Caco-2 (cell line): Measurements from ENCODE around the gene PLPP3. TPM values are rescaled to one million over a fixed set of nuclear protein-coding genes. Genes with fewer than 3 reads are reported as not detected.

ENCODE experiments used
- BruUV-seq: library from RNA; stranded (reverse); fragments of 400-500 nt; replicated peaks from 2 replicates; lab custom pipeline; 2021; lab: Mats Ljungman, UMichigan
- CTCF ChIA-PET: fragments of 300-600 bp; sonication (Branson Sonifier 250); formaldehyde crosslinking; loops from one replicate; lab custom pipeline; 2022; ENCODE audit warnings: antibody characterized with exemption; lab: Charles Lee
- POLR2A ChIA-PET: fragments of 300-600 bp; sonication (Branson Sonifier 250); formaldehyde crosslinking; loops from one replicate; lab custom pipeline; 2022; ENCODE audit warnings: antibody characterized with exemption; lab: Charles Lee
- DNase-seq, 2 experiments: peaks; one replicate each; pipeline versions ENCODE4 v3.0.0 to v3.0.0-alpha.2; 2020 to 2022
- H3K27me3 ChIP-seq: replicated peaks from 2 replicates; pipeline ENCODE4 v1.6.0; 2011; ENCODE audit warnings: low read length; ENCODE audit not compliant: control insufficient read depth, insufficient read depth
- H3K36me3 ChIP-seq: 2 replicates; pipeline ENCODE4 v1.5.1; 2011; ENCODE audit warnings: low read length; ENCODE audit not compliant: control insufficient read depth, insufficient read depth
- H3K4me1 ChIP-seq: fragments of 250-450 bp; sonication (Bioruptor Pico); 2 replicates; pipeline ENCODE4 v1.5.1; 2020; ENCODE audit warnings: mild to moderate bottlenecking
- H3K4me3 ChIP-seq: 2 replicates; pipeline ENCODE4 v1.5.1; 2011; ENCODE audit warnings: low read depth, mild to moderate bottlenecking, control low read depth, low read length
- H3K9me3 ChIP-seq: fragments of 250-450 bp; sonication (Bioruptor Pico); 2 replicates; pipeline ENCODE4 v1.5.1; 2020; ENCODE audit warnings: mild to moderate bottlenecking, moderate library complexity
- H3K27ac Mint-ChIP-seq: one replicate; pipeline ENCODE4 v1.8.0; 2022; ENCODE audit warnings: mixed read lengths; ENCODE audit not compliant: unreplicated experiment
- H3K27me3 Mint-ChIP-seq: one replicate; pipeline ENCODE4 v1.8.0; 2022; ENCODE audit warnings: mixed read lengths; ENCODE audit not compliant: insufficient read depth, unreplicated experiment
- H3K36me3 Mint-ChIP-seq: one replicate; pipeline ENCODE4 v1.8.0; 2022; ENCODE audit warnings: mild to moderate bottlenecking, mixed read lengths; ENCODE audit not compliant: insufficient read depth, unreplicated experiment
- H3K4me1 Mint-ChIP-seq: one replicate; pipeline ENCODE4 v1.8.0; 2022; ENCODE audit warnings: low read depth, mixed read lengths; ENCODE audit not compliant: unreplicated experiment
- H3K4me3 Mint-ChIP-seq: one replicate; pipeline ENCODE4 v1.8.0; 2022; ENCODE audit warnings: mild to moderate bottlenecking, moderate library complexity, mixed read lengths; ENCODE audit not compliant: unreplicated experiment
- H3K9me3 Mint-ChIP-seq: one replicate; pipeline ENCODE4 v1.8.0; 2022; ENCODE audit warnings: mixed read lengths; ENCODE audit not compliant: unreplicated experiment
- CTCF ChIP-seq, 2 experiments: fragments of 200-600 bp in 1 of 2; IDR thresholded peaks; 1 replicate in 1 of 2; 2 replicates in 1 of 2; pipeline versions ENCODE4 v1.5.1 to v1.8.0; 2011 to 2022; ENCODE audit warnings: antibody characterized with exemption in 1 of 2, control low read depth in 1 of 2, inconsistent platforms in 1 of 2, low read depth in 1 of 2, low read length in 1 of 2, mild to moderate bottlenecking in 1 of 2, moderate library complexity in 1 of 2; ENCODE audit not compliant: insufficient read depth in 1 of 2, severe bottlenecking in 1 of 2, unreplicated experiment in 1 of 2
- intact Hi-C: fragments of 100-400 bp; cut with micrococcal nuclease; formaldehyde crosslinking; loops from one replicate; pipeline ENCODE4 v1.10.0; 2022; ENCODE audit not compliant: unreplicated experiment
- total RNA-seq: library from RNA; stranded (reverse); gene quantifications from 2 replicates; pipeline ENCODE4 v1.2.3, GENCODE V29; 2022

PLPP3 gene
- total RNA-seq, 1 experiment from 2014 or later, result 41.0 TPM

GRCh38 chr1:56555448-56555847 lies 23.9 kb downstream of the PLPP3 start:
- CTCF ChIA-PET, result no interaction called here
- H3K27me3 ChIP-seq, result no peaks in the 10 kb centered on the region
- H3K9me3 ChIP-seq, result no peaks in the 10 kb centered on the region
- no peak for TF ChIP-seq CTCF (IDR thresholded peaks at IDR 0.05; ENCODE audit: insufficient read depth in 1 of 2, low read depth in 1 of 2, low read length in 1 of 2, severe bottlenecking in 1 of 2, unreplicated experiment in 1 of 2)
- H3K4me3 Mint-ChIP-seq, result no peak overlapping the region
- no peak overlapping the region for H3K4me3 ChIP-seq
- peaks cover 13% of the 10 kb centered on the region for H3K4me1 Mint-ChIP-seq
- BruUV-seq, result no TSS peak
- H3K36me3 ChIP-seq, result no peaks in the 10 kb centered on the region
- DNase-seq, result no peak
- H3K27me3 Mint-ChIP-seq, result no peaks in the 10 kb centered on the region
- H3K27ac Mint-ChIP-seq, result no peak overlapping the region
- intact Hi-C loops, result no loop called here
- 0 out of 2 replicates have a peak, but pooled peaks cover 3% of the 10 kb centered on the region for H3K4me1 ChIP-seq
- H3K36me3 Mint-ChIP-seq, result peaks cover 23% of the 10 kb centered on the region
- H3K9me3 Mint-ChIP-seq, result no peaks in the 10 kb centered on the region
- POLR2A ChIA-PET, result no interaction called here

DNA sequence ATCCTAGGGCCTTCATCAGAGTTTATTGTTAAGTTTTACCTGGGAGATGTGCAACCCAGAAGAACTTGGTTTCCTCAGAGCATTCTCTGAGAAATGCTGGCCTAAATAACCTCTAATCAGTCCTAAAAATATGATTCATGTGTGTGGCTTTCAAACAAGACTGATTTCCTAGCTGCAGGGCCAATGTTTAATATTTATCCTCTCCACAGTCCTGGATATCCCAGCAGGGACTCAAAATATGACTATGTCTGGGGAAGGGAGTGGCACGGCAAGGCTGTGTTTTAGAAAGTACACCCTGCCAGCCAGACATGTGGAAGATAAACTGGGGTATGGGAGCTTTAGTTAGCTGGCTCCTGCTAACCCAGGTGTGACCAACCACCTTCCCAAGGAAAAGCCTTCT lies 26.3 kb downstream of the PLPP3 start:
- H3K27ac Mint-ChIP-seq, result no peak overlapping the region
- intact Hi-C loops, result no loop called here
- Histone ChIP-seq H3K36me3 (no peaks in the 10 kb centered on the region), H3K27me3 (no peaks in the 10 kb centered on the region), H3K4me3 (no peak overlapping the region), H3K4me1 (peaks cover 10% of the 10 kb centered on the region), H3K9me3 (no peaks in the 10 kb centered on the region)
- ChIA-PET POLR2A (no interaction called here), CTCF (no interaction called here)
- DNase-seq, result no peak
- no peak for TF ChIP-seq CTCF (IDR thresholded peaks at IDR 0.05; ENCODE audit: insufficient read depth in 1 of 2, low read depth in 1 of 2, low read length in 1 of 2, severe bottlenecking in 1 of 2, unreplicated experiment in 1 of 2)
- H3K9me3 Mint-ChIP-seq, result no peaks in the 10 kb centered on the region
- no peak overlapping the region for H3K4me3 Mint-ChIP-seq
- BruUV-seq, result no TSS peak
- H3K27me3 Mint-ChIP-seq, result no peaks in the 10 kb centered on the region
- H3K36me3 Mint-ChIP-seq, result peaks cover 23% of the 10 kb centered on the region
- H3K4me1 Mint-ChIP-seq, result peaks cover 6% of the 10 kb centered on the region

- H3K4me1 ChIP-seq, result peaks cover 17% of the 10 kb centered on the region
- BruUV-seq, result no TSS peak
- no peak overlapping the region for H3K4me3 ChIP-seq
- Mint-ChIP-seq H3K4me3 (no peak overlapping the region), H3K9me3 (no peaks in the 10 kb centered on the region), H3K27me3 (no peaks in the 10 kb centered on the region), H3K4me1 (peaks cover 9% of the 10 kb centered on the region), H3K36me3 (peaks cover 27% of the 10 kb centered on the region), H3K27ac (no peak overlapping the region)
- TF ChIP-seq CTCF (IDR thresholded peaks at IDR 0.05; ENCODE audit: insufficient read depth in 1 of 2, low read depth in 1 of 2, low read length in 1 of 2, severe bottlenecking in 1 of 2, unreplicated experiment in 1 of 2), result no peak
- no peaks in the 10 kb centered on the region for H3K9me3 ChIP-seq
- ChIA-PET POLR2A (no interaction called here), CTCF (no interaction called here)
- H3K27me3 ChIP-seq, result no peaks in the 10 kb centered on the region
- DNase-seq, result no peak
- intact Hi-C loops, result no loop called here
- H3K36me3 ChIP-seq, result no peaks in the 10 kb centered on the region
Measured at GRCh38 chr1:56552349-56552748, 27.0 kb downstream of the PLPP3 start.
